ENCODE results near the gene ARPC5.
"Not testable (repeated sequence)": the region's sequence is repeated elsewhere in the genome, so short reads cannot be mapped to it uniquely, and the experiment has no call there.

The ARPC5 gene

DNA sequence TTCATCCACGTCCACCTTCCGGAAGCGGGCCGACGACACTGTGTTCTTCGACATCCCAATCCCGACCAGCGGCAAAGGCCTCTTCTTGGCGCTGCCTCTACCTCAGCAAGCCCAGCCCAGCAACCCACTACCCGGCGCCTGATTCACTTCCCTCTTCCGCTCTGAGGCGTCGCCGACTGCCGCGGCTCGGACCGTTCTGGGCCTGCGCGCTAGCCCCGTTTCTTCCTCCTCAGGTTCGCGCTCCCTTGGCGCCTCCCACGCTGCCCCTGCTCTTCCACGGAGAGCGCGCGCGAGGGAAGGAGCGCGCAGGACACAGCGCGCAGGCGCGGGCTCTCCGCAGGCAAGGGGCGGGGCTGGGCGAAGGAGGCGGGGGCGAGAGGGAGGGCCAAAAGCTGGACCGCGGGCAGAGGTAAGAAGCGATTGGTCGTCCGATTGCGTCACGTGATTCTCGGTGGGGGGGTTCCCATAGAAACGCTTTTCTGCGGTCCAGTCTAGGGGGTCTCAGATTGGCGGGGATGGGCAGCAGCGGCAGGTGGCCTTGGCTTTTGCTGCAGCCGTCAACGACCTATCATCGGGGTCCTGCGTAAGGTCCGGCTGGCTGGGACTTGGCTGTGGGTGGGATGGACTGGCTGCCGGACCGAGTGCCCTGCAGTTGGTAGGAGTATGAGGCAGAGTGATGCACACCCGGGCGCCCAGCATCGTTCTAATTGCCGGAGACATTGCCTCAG is at the start of gene ARPC5:
TSS of gene ARPC5 (minus strand) at position 178 of the 728 bp plus-strand sequence. CDS start at position 54, 124 bp downstream.
- peak; percentile 100 for DNase-seq

DNA sequence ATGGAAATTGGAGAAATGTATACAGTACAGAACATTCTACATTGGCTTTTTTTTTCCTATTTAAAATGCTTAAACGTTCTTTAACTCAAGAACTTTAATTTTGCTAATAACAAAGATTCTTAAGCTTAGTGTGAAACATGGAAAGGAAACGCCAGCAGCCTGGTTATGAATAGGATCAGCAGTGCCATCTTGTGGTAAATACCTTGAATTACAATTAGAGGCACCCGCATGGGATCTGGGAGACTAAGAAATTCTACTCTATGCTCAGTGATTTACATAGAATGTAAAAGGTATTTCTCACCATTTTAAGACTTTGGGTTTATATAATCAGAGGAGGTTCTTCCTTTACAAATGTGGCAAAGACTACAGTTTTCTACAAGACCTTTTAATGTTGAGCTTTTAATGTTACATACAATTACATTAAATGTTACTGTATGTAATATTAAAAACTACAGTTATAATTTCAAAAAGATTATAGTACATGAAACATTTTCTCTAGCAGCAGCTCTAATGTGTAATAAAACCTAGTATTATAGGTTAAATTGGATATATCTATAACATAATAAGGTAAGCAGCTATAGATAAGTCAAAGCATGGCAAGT is 49.6 kb upstream of the ARPC5 start:
- peak; percentile 68 for DNase-seq

DNA sequence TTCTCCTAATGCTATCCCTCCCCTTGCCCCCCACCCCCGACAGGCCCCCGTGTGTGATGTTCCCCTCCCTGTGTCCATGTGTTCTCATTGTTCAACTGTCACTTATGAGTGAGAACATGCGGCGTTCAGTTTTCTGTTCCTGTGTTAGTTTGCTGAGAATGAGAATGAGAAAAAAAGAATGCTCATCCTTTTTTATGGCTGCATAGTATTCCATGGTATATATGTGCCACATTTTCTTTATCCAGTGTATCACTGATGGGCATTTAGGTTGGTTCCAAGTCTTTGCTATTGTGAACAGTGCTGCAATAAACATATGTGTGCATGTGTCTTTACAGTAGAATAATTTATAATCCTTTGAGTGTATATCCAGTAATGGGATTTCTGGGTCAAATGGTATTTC is 43.8 kb upstream of the ARPC5 start:
- not testable (repeated sequence) for DNase-seq

DNA sequence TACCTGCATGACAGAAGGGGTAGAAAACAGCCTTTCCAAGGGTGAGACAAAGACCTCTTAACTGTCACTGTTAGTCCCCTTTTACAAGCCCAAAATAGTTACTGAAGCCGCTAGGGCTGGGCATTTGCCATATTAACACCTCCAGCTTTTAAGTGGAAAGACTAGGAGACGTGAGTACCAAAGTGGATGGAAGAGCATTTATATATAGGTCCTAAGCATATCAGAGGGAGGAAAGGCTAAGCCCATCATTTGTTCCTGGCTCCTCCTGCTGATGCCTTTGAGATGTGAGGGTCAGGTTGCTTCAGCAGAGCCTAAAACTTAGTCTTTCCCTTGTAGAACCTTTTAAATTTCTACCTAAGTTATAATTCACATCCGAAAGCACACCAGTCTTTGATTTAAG is 43.2 kb upstream of the ARPC5 start:
- DNase-seq: no peak

DNA sequence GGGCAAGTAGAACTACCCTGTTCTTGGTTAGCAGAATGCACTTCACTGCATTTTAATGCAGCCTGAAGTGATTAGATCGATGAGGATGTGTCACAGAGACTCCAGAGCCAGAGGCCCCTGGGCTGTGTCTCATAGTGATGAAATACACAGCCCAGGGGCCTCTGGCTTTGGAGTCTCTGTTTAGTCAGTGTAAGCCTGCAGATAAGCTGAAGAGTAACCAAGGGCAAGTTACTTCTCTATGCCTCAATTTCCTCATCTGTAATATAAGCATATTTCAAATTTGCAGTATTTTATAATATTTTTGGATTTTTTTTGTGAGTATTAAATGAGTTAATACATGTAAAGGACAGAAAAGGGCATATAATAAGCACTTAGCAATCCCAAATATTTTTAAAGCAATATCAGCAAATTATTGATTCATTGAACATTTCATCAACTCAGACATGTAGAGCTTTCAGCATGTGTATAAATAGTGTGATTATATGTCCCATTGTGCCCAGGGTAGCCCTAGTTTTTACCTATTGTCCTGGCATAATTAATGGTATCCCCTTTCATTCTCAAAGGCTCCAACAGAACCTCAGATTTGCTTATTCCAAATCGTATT is 41.1 kb upstream of the ARPC5 start:
- no peak for DNase-seq

DNA sequence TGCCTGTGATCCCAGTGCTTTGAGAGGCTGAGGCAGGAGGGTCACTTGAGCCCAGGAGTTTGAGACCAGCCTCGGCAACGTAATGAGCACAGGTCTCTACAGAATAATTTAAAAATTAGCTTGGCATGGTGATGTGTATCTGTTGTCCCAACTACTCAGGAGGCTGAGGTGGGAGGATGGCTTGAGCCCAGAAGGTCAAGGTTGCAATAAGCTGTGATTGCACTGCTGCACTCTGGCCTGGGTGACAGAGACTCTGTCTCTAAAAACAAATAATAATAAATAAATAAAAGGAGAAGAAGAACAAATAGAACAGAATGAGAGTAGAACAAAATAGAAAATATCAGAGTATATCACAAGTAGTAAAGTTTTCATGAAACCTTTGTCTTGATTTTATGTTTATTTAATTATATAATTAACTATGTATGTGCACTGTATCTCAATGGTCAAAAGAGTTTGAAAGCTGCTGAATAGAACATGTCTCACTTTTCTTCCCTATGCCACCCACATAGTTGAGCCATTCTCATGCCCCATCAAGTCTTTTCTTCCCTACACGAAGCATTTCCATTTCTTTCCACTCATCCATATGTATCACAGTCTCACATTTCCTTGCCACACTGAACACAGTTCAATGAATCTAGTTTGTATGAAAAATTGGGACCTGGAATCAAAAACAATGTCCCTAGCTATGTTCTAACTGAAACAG is 40.5 kb upstream of the ARPC5 start:
- no peak for DNase-seq

DNA sequence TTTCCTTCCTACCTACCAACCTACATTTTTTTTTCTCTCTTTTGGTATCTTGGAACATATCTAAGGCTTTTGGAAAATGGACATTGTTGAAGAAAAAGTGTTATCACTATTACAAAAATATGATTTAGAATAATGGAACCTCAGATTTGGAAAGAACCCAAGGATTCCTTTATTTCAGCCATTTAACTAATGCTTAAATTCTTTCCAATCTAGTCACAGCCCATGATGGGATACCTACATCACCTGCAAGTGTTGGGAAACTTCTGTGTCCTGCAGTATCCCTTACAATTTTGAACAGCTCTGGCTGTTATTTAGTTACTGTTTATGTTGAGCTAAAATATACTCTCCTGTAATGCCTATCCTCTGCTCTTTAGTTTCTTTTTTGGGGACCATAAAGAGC is 39.8 kb upstream of the ARPC5 start:
- DNase-seq: no peak

DNA sequence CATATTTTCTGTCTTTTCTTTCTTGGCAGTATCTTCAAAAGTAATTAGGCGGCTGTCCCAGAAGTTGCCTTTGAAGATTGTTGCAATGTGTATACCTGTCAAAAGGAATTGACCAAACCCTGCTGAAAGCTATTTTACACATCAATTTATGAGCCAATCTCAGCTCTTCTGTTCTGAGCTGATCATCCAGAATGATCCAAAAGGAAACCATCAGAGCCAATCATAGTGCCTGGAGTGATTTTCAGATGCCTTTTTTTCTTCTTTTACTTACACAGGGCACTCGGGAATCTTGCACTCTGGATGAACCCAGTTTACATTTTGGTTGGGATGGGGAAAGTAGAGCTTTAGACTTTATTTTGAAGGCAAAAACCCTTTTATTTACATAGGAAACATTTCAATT is 39.3 kb upstream of the ARPC5 start:
- DNase-seq: no peak

DNA sequence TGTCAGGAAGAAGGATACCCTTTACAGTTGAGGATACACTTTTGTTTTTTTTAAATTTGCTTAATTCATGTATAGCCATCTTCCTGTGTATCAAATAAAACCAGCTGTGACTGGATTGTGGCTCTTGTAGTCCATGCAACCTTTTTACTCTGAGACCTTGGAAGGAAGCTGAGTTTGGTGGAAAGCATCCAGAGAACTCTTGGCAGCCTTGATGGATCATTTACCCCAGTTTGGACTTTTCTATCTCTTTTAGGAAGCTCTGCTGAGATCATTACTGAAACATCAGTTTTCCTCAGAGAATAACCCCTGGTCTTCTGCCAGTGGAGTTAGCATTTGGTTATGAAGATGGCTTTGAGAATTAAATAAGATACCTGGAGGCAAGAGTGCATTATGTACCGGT is 38.8 kb upstream of the ARPC5 start:
- no peak for DNase-seq

DNA sequence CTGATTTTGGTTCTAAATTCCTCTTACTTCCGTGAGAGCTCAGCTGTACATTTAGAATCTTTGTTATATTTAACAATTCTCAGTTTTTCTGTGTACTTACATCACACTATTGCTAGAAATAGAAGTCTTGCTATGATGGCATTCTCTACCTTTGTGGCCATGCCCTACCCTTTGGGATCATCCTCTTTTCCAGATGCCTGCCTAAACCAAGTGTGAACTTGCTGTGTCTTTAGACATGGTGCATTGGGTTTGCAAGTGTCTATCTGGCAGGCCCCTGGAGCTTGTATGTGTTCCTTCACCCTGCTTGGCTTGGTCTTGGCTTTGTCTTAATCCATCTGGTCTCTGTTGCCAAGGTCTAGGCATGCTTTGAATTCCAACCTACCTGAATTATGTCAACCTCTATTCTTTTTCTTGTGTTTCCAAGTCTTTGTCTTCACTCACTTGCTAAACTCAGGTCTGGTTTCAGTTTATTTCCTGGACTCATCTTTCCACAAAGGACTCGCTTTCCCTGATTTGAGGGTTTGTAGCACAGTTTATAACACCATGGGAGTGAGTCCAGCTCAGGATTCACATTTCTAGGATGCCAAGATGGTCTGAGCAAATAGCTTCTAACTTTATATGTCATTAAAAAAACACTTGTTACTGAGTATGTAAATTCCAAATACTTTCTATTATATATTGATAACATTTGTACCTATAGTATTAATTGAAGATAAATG is 38.2 kb upstream of the ARPC5 start:
- no peak for DNase-seq

DNA sequence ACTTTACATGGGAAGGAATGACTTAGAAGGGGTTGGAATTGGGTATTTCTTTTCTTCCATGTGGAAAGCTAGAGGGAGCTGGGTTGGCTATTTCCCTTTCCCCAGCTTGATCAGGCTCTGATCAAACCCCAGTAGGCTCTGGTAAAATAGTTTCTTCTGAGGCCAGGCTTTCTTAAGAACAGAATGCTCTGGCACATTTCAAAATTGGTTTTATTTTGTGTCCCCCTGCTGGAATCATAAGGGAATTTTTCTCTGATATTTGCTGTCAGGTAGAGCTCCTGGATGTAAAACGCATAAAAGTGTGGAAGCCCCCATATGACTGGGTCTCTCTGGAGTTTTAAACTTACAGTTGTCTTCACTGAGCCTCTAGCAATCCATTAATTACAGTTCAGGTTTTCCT is 34.6 kb upstream of the ARPC5 start:
- DNase-seq: no peak

DNA sequence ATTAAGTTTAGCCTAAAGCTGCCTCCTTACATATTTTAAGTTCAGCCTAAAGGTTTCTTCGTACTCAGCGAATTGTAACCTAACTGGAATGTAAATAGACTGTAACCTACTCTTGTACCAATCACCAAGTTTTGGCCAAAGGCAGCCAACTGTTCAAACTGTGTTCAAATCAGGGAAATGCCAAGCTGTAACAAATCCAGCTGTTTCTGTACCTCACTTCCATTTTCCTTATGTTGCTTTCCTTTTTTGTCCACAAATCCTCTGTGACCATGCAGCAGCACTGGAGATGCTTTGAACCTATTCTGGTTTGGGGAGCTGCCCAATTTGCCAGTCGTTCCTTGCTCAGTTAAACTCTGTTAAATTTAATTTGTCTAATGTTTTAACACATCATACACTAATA is 20.8 kb upstream of the ARPC5 start:
- no peak for DNase-seq

DNA sequence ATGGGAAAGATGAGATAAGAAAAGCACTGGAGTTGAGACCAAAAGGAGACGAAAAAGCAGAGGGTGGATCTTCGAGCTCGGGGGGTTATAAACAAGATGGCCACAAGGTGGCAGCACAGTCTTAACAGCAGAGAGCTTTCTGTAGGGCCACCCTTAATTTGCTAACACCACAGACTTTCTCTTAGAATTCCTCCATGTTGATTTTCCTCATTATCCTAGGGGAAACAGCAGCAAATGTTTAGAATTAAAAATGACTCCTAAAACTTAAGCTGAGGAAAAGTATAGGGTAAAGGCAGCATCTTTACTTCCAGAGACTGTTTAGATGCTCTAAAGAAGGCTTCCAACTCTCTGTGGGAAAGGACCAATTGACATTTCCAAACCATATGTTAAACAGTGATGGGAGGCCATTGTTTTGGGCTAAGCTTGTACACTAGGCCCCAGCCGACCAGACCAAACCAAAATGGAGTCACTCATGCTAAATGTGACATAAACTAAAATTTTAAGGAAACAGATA is 20.0 kb upstream of the ARPC5 start:
- peak; percentile 77 for DNase-seq

DNA sequence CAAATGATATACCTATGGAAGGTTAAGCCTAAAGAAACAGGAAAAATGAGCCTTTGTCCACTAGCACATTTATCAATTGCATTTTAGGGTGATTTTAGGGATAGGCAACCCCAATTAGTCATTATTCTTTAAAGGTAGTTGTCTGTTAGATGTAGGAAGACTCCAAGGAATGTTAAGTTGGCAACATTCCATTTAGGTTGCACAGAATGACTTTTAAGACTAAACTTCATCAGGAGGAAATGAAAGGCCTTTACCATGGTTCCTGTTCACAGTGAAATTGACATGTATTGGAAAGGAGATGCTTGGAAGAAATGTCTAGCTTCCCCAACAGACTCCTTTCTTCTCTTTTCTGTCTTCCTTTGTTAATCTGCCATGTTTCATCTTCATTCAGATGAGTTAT is 19.1 kb upstream of the ARPC5 start:
- no peak for DNase-seq

DNA sequence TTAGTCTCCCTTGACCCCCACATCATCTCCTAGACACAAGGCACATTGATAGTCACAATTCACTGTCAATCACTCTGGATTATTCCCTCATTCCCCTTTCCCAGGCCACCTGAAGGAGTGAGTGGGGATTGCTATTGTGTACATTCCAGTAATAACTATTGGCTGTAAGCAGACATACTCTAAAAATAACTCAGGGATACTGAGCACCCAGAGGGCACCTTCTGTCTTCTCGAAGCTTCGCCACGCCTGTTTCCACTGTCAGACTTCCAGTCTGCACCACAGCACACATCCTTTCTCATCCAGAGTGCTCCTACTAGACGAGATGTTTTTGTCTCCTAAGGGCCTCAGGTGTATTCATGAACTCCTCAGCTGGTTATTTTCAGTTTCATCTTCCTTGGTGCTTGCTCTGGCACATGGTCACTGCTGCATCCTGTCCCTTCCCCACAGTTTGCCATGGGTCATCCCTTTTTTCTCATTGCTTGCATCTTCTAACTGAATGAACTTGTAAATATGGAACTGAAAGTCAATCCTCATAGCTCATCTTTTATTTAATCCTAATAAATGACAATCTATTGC is 18.4 kb upstream of the ARPC5 start:
- DNase-seq: no peak

DNA sequence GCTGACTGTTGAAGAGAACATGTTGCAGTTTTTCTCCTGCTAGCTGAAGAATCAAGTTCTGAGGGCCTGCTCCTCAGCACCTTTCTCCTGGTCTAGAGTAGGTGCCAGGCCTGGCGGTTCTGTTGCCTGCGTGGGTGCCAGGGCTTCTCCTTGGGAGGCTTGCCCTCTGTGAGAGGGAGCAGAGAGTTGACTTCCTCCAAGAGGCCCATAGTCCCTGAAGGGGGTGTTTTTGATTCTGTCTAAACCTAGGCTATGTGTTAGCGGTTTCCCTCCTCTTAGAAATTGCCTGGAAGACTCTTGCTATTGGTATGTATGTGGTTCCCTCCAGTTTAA is 17.8 kb upstream of the ARPC5 start:
- DNase-seq: no peak

DNA sequence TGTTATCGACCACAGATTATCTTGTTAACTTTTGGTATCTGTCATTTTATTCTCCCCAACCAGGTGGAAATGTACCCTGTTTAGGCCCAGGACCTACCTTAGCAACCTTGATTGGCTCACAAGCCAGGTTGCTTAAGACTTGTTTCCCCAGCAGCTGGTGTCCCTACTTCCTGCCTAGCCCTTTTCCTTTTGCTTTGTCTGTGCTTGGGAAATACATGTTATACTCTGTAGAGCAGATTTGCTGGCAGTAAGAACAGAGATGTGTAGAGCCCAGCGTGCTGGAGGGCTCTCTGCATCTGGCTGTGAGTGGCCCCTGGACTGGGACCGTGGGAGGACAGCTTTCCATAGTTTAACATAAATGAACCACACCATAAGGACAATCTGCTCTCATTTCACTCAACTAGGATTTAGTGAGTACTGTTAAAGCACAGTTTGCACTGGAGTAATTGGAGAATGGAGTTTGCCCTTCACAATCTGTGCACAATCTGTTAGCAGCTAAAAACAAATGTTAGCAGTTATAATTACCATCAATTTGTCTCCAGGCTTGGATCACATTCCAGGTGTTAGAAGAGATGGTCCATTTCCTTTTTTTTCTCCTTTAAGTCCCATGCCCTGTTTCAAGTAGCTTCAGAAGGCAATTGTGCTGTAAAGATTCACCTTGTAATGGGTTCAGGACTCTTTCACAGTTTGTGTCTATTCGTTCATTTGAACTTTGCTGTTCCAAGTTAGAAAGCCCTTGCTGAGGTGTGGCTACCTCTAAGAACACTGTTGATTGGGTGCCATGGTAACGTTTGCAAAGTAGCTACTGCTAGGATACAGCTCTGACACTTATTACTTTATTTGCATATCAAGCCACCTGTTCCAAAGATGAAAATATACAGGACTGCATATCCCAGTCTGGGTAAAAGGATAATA is 17.2 kb upstream of the ARPC5 start, which contains the start of gene APOBEC4:
TSS of gene APOBEC4 (minus strand) at position 770 of the 915 bp plus-strand sequence. CDS start 4,535 bp downstream, outside the sequence.
- peak; percentile 29 for DNase-seq

DNA sequence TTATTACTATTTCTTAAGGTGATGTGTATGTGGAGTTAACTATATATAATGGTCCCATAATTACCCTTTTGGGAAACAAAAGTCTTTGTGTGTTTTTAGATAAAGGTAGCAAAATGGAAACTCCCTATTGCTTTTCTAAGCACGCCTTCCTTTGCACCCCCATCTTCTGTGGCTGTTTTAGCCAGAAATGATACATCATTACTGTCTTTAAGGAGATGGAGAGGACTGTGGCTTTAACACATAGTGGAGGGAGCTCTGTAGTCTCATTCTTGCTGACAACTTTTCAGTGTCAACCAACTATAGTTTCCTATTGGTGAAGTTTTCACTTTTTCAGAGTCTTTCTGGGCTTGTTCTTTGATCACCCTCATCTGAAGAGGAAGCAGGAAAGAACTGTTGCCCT is 16.5 kb upstream of the ARPC5 start:
- DNase-seq: no peak

DNA sequence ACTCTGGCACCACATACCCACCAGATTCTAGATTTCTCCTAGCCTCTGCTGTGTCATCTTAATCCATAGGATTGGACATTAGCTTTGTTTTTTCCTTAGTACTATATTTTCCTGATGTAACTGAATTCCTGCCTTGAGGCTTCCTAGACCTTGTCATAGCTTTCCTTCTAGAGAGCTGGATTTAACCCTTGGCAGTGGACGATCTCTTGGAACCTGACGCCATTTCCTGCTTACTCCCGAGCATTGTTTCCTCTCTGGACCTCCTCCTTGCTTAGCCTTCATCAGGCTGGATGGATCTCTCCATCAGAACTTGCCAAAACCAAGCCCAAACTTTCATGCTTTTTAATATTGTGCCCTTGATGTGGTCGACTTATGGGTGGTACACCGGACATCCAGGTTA is 16.0 kb upstream of the ARPC5 start:
- DNase-seq: no peak

DNA sequence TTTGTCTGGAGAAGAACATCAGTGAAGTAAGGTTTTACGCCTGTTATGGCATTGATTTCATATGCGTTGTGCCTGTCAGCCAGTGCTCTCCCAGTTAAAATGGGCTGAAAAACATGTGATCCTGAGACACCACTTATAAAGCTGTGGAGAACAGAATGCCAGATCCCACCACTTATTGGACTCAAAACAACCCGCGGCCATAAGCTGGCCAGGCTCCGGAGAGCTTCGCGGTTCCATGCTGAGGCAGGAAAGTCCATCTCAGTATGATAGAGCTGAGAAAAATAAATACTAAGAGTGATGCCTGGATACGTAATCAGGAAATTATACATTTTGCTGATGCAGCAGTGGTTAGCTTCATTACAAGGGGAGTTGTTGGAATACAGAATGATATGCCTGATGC is 12.5 kb upstream of the ARPC5 start:
- no peak for DNase-seq

DNA sequence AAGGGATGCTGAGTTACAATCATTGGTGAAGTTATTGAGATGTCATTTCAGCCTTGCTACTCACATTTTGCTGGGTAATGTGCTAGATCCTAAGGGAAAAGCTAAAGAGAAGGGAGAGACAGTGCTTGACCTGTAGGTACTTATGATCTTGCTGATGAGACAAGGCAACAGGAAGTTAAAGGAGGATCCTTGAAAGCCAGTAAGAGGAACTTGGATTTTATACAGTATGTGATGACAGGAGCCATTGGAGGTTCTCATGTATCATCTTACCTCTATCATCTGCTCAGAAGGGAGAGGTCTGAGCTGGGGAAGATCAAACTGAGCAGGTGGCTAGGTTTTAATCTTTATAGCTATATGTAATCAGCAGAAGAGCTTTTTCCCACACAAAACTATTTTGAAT is 11.2 kb upstream of the ARPC5 start:
- peak; percentile 32 for DNase-seq

Measured in inflammatory macrophage treated with lipopolysaccharide for 4 hours (primary cell).